ENCODE measurements around the gene SELENOK.
"Not testable (repeated sequence)": the region's sequence is repeated elsewhere in the genome, so short reads cannot be mapped to it uniquely, and the experiment has no call there.

SELENOK gene
- 36.1 to 47.9 reads per million in 2 donors for total RNA-seq

GRCh38 chr3:53891497-53892285 is at the start of gene SELENOK:
Gene SELENOK (minus strand): TSS chr3:53891859.
- DNase-seq = peak; percentile 84

GRCh38 chr3:53941184-53941583 is 49.5 kb upstream of the SELENOK start:
- DNase-seq = no peak

- no peak for DNase-seq
These were observed 49.0 kb upstream of the SELENOK start for GRCh38 chr3:53940623-53941022.

- no peak for DNase-seq
These were observed 48.2 kb upstream of the SELENOK start for GRCh38 chr3:53939813-53940212.

- DNase-seq = no peak
These were observed 47.5 kb upstream of the SELENOK start for GRCh38 chr3:53939086-53939582.

GRCh38 chr3:53938645-53939044 is 47.0 kb upstream of the SELENOK start:
- no peak for DNase-seq

- DNase-seq = no peak
These were observed 44.7 kb upstream of the SELENOK start for GRCh38 chr3:53936347-53936746.

GRCh38 chr3:53935283-53935901 is 43.7 kb upstream of the SELENOK start:
- no peak for DNase-seq

GRCh38 chr3:53927208-53927872 is 35.7 kb upstream of the SELENOK start:
- not testable (repeated sequence) for DNase-seq

GRCh38 chr3:53921296-53921695 is 29.6 kb upstream of the SELENOK start:
- DNase-seq = no peak

- no peak for DNase-seq
These were observed 28.1 kb upstream of the SELENOK start for GRCh38 chr3:53919741-53920140.

- DNase-seq = no peak
These were observed 21.7 kb upstream of the SELENOK start for GRCh38 chr3:53913401-53913800.

GRCh38 chr3:53902711-53903110 is 11.1 kb upstream of the SELENOK start:
- DNase-seq = no peak

- no peak for DNase-seq
These were observed 10.4 kb upstream of the SELENOK start for GRCh38 chr3:53902067-53902466.

- DNase-seq = no peak
These were observed 9.1 kb upstream of the SELENOK start for GRCh38 chr3:53900666-53901331.

GRCh38 chr3:53899750-53900149 is 8.1 kb upstream of the SELENOK start:
- no peak for DNase-seq

GRCh38 chr3:53892286-53892637 is 603 bp upstream of the SELENOK start:
- DNase-seq = no peak

GRCh38 chr3:53890726-53891475 is 758 bp downstream of the SELENOK start:
- no peak for DNase-seq

- DNase-seq = no peak
These were observed 3.4 kb downstream of the SELENOK start for GRCh38 chr3:53888232-53888631.

- no peak for DNase-seq
These were observed 4.2 kb downstream of the SELENOK start for GRCh38 chr3:53887446-53887845.

- DNase-seq = no peak
These were observed 6.4 kb downstream of the SELENOK start for GRCh38 chr3:53885239-53885638.

GRCh38 chr3:53884623-53885022 is 7.0 kb downstream of the SELENOK start:
- no peak for DNase-seq
